Lower leg skin (tissue), 3 donors: ENCODE measurements around the gene NPAS3.

Source experiments
- POLR2A ChIP-seq, 2 donors: fragments of 450-650 bp; IDR thresholded peaks; one replicate each; pipeline ENCODE4 v1.6.1; 2016 to 2017; ENCODE audit warnings: antibody characterized with exemption in 2 of 2, mild to moderate bottlenecking in 1 of 2, moderate library complexity in 1 of 2
- TF ChIP-seq, protein P1 (sequence below), 3 donors: fragments of 450-650 bp; IDR thresholded peaks; one replicate each; pipeline ENCODE4 v1.5.1; 2016; ENCODE audit warnings: antibody characterized with exemption in 3 of 3, mild to moderate bottlenecking in 3 of 3, moderate library complexity in 2 of 3

DNA sequence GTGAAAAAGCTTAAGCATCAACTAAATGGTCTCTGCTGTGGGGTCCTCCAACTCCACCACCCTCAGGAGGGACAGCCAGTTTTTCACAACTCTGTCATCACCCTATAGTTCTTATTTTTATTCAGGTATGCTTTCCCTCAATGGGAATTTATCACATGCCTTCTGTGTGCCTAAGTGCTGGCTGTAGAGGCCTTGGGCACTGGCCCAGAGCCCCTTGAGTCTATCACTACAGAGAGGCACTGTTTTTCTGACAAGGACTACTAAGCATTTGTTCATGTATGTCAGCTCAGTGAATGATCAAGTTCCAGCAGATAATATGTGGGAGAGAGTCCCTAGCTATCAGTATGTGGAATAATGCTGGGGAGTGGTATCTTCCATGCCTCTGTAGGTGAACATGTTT, 463.9 kb downstream of the NPAS3 start:
- TF ChIP-seq POLR2A (IDR thresholded peaks at IDR 0.05) = no peak
- TF ChIP-seq, protein P1, sequence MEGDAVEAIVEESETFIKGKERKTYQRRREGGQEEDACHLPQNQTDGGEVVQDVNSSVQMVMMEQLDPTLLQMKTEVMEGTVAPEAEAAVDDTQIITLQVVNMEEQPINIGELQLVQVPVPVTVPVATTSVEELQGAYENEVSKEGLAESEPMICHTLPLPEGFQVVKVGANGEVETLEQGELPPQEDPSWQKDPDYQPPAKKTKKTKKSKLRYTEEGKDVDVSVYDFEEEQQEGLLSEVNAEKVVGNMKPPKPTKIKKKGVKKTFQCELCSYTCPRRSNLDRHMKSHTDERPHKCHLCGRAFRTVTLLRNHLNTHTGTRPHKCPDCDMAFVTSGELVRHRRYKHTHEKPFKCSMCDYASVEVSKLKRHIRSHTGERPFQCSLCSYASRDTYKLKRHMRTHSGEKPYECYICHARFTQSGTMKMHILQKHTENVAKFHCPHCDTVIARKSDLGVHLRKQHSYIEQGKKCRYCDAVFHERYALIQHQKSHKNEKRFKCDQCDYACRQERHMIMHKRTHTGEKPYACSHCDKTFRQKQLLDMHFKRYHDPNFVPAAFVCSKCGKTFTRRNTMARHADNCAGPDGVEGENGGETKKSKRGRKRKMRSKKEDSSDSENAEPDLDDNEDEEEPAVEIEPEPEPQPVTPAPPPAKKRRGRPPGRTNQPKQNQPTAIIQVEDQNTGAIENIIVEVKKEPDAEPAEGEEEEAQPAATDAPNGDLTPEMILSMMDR (IDR thresholded peaks at IDR 0.05) = no peak
